ENCODE measurements around the gene PTPRR.

Gene PTPRR

GRCh38 chr12:70733385-70733784, 187.2 kb downstream of the PTPRR start:
- Histone ChIP-seq H2BK5ac (ENCODE audit: low read depth, low read length, poor library complexity) (no peak overlapping the region), H2AK5ac (ENCODE audit: low read length) (no peak overlapping the region), H4K12ac (ENCODE audit: low read depth, low read length) (no peak overlapping the region), H3K36me3 (ENCODE audit: control insufficient read depth in 1 of 2, insufficient read depth in 2 of 2, low read length in 2 of 2) (peaks cover 0 to 4% of the 10 kb centered on the region in 2 experiments), H3K4me3 (ENCODE audit: low read depth, low read length) (no peak overlapping the region), H3K4ac (ENCODE audit: low read depth, low read length) (no peak overlapping the region), H3K4me2 (ENCODE audit: low read length) (no peak overlapping the region), H3K79me1 (ENCODE audit: low read length) (peaks cover 7% of the 10 kb centered on the region), H4K91ac (ENCODE audit: low read depth, low read length) (no peak overlapping the region), H3K27ac (ENCODE audit: low read depth, low read length) (no peak overlapping the region), H2BK12ac (ENCODE audit: low read length) (no peak overlapping the region), H3K4me1 (ENCODE audit: control insufficient read depth in 1 of 2, insufficient read depth in 2 of 2, low read length in 2 of 2) (no peaks in the 10 kb centered on the region), H3K27me3 (ENCODE audit: insufficient read depth, low read length) (no peaks in the 10 kb centered on the region), H3K79me2 (ENCODE audit: control insufficient read depth, insufficient read depth, low read length, poor library complexity) (no peaks in the 10 kb centered on the region), H2AFZ (ENCODE audit: insufficient read depth, low read length, poor library complexity) (no peak overlapping the region), H3K9me3 (ENCODE audit: insufficient read depth, low read depth, low read length) (peaks cover 5% of the 10 kb centered on the region), H2BK120ac (ENCODE audit: insufficient read depth, low read length, poor library complexity) (no peak overlapping the region), H4K8ac (ENCODE audit: low read depth, low read length) (no peak overlapping the region), H3K23ac (ENCODE audit: low read length) (no peak overlapping the region), H3K9ac (ENCODE audit: low read length) (no peak overlapping the region), H3K14ac (ENCODE audit: low read length) (no peak overlapping the region), H3K18ac (ENCODE audit: low read length) (no peak overlapping the region)
- DNase-seq, result peak; percentile 34 to 86
- no CpG with 5 or more reads among the region's 4 CpGs for WGBS (ENCODE audit: extremely low coverage, insufficient coverage, insufficient read length)

DNA sequence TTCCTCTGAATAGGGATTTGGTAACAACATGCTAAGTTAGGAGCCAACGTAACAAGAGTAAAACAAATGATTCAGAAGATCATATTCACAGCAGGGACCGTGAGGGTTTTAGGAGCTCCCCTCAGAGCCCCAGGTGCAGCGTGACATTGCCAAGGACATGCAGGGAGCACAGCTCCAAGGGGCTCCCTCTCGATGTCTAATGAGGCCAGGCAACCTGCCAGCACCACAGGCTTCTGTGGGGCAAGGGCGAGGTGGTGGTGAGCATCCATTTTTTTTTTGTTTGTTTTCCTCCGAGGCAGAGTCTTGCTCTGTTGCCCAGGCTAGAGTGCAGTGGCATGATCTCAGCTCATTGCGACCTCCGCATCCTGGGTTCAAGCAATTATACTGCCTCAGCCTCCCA, 188.3 kb downstream of the PTPRR start:
- no peak overlapping the region for H3K4ac ChIP-seq (ENCODE audit: low read depth, low read length)
- H3K18ac ChIP-seq (ENCODE audit: low read length), result no peak overlapping the region
- no peak overlapping the region for H2AK5ac ChIP-seq (ENCODE audit: low read length)
- H4K91ac ChIP-seq (ENCODE audit: low read depth, low read length), result no peak overlapping the region
- H3K36me3 ChIP-seq (ENCODE audit: control insufficient read depth in 1 of 2, insufficient read depth in 2 of 2, low read length in 2 of 2), result peaks cover 0 to 4% of the 10 kb centered on the region in 2 experiments
- no peak overlapping the region for H3K23ac ChIP-seq (ENCODE audit: low read length)
- no peaks in the 10 kb centered on the region for H3K27me3 ChIP-seq (ENCODE audit: insufficient read depth, low read length)
- H3K4me1 ChIP-seq (ENCODE audit: control insufficient read depth in 1 of 2, insufficient read depth in 2 of 2, low read length in 2 of 2), result no peaks in the 10 kb centered on the region
- H3K9ac ChIP-seq (ENCODE audit: low read length), result no peak overlapping the region
- peaks cover 5% of the 10 kb centered on the region for H3K9me3 ChIP-seq (ENCODE audit: insufficient read depth, low read depth, low read length)
- no peak overlapping the region for H2BK12ac ChIP-seq (ENCODE audit: low read length)
- no peak overlapping the region for H3K4me3 ChIP-seq (ENCODE audit: low read depth, low read length)
- no peak overlapping the region for H3K4me2 ChIP-seq (ENCODE audit: low read length)
- H3K79me1 ChIP-seq (ENCODE audit: low read length), result peaks cover 5% of the 10 kb centered on the region
- WGBS (ENCODE audit: extremely low coverage, insufficient coverage, insufficient read length), result no CpG with 5 or more reads among the region's 8 CpGs
- H3K27ac ChIP-seq (ENCODE audit: low read depth, low read length), result no peak overlapping the region
- H3K79me2 ChIP-seq (ENCODE audit: control insufficient read depth, insufficient read depth, low read length, poor library complexity), result no peaks in the 10 kb centered on the region
- no peak overlapping the region for H4K8ac ChIP-seq (ENCODE audit: low read depth, low read length)
- no peak overlapping the region for H2BK120ac ChIP-seq (ENCODE audit: insufficient read depth, low read length, poor library complexity)
- no peak overlapping the region for H3K14ac ChIP-seq (ENCODE audit: low read length)
- no peak overlapping the region for H2BK5ac ChIP-seq (ENCODE audit: low read depth, low read length, poor library complexity)
- H2AFZ ChIP-seq (ENCODE audit: insufficient read depth, low read length, poor library complexity), result no peak overlapping the region
- DNase-seq, result no peak
- H4K12ac ChIP-seq (ENCODE audit: low read depth, low read length), result no peak overlapping the region

- H3K36me3 ChIP-seq (ENCODE audit: control insufficient read depth in 1 of 2, insufficient read depth in 2 of 2, low read length in 2 of 2), result peaks cover 0 to 1% of the 10 kb centered on the region in 2 experiments
Measured at GRCh38 chr12:70730675-70731180, 189.8 kb downstream of the PTPRR start.

DNA sequence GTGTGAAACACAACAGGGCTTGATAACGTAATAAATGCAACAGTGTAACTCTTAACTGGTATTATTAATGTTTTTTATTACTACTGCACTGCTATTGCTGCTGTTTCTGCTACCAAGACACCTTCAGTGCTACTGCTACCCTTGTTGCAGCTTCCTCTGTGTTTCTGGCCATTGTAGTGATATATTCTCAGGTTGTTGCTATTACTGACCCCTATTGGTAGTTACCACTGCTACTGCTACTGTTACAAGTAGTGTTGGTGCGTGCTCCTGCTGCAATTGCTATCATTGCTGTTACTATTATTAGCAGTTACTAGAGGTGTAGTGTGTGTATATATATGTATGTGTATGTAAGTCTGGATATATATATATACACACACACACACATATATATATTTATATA, 196.1 kb downstream of the PTPRR start:
- Histone ChIP-seq H4K91ac (ENCODE audit: low read depth, low read length) (no peak overlapping the region), H3K27me3 (ENCODE audit: insufficient read depth, low read length) (no peaks in the 10 kb centered on the region), H3K79me2 (ENCODE audit: control insufficient read depth, insufficient read depth, low read length, poor library complexity) (no peaks in the 10 kb centered on the region), H3K18ac (ENCODE audit: low read length) (no peak overlapping the region), H3K4me3 (ENCODE audit: low read depth, low read length) (no peak overlapping the region), H2BK12ac (ENCODE audit: low read length) (no peak overlapping the region), H3K4me2 (ENCODE audit: low read length) (no peak overlapping the region), H4K8ac (ENCODE audit: low read depth, low read length) (no peak overlapping the region), H3K79me1 (ENCODE audit: low read length) (no peaks in the 10 kb centered on the region), H3K9me3 (ENCODE audit: insufficient read depth, low read depth, low read length) (no peaks in the 10 kb centered on the region), H3K23ac (ENCODE audit: low read length) (no peak overlapping the region), H3K36me3 (ENCODE audit: control insufficient read depth in 1 of 2, insufficient read depth in 2 of 2, low read length in 2 of 2) (no peaks in the 10 kb centered on the region), H3K9ac (ENCODE audit: low read length) (no peak overlapping the region), H3K4me1 (ENCODE audit: control insufficient read depth in 1 of 2, insufficient read depth in 2 of 2, low read length in 2 of 2) (no peaks in the 10 kb centered on the region), H3K4ac (ENCODE audit: low read depth, low read length) (no peak overlapping the region), H2AK5ac (ENCODE audit: low read length) (no peak overlapping the region), H2BK5ac (ENCODE audit: low read depth, low read length, poor library complexity) (no peak overlapping the region), H2BK120ac (ENCODE audit: insufficient read depth, low read length, poor library complexity) (no peak overlapping the region), H4K12ac (ENCODE audit: low read depth, low read length) (no peak overlapping the region), H3K14ac (ENCODE audit: low read length) (no peak overlapping the region), H2AFZ (ENCODE audit: insufficient read depth, low read length, poor library complexity) (no peak overlapping the region), H3K27ac (ENCODE audit: low read depth, low read length) (no peak overlapping the region)
- no CpG with 5 or more reads among the region's 2 CpGs for WGBS (ENCODE audit: extremely low coverage, insufficient coverage, insufficient read length)
- peak in 1 of 2 donors; percentile 35 for DNase-seq

More at GRCh38 chr12:70730675-70731180, 189.8 kb downstream of the PTPRR start:
- Histone ChIP-seq H2BK120ac (ENCODE audit: insufficient read depth, low read length, poor library complexity) (no peak overlapping the region), H4K12ac (ENCODE audit: low read depth, low read length) (no peak overlapping the region), H2AK5ac (ENCODE audit: low read length) (no peak overlapping the region), H3K23ac (ENCODE audit: low read length) (no peak overlapping the region), H3K14ac (ENCODE audit: low read length) (no peak overlapping the region), H2BK5ac (ENCODE audit: low read depth, low read length, poor library complexity) (no peak overlapping the region), H3K79me1 (ENCODE audit: low read length) (peaks cover 2% of the 10 kb centered on the region), H2BK12ac (ENCODE audit: low read length) (no peak overlapping the region), H4K8ac (ENCODE audit: low read depth, low read length) (no peak overlapping the region), H2AFZ (ENCODE audit: insufficient read depth, low read length, poor library complexity) (no peak overlapping the region), H3K4me3 (ENCODE audit: low read depth, low read length) (no peak overlapping the region), H3K27me3 (ENCODE audit: insufficient read depth, low read length) (no peaks in the 10 kb centered on the region), H3K4me1 (ENCODE audit: control insufficient read depth in 1 of 2, insufficient read depth in 2 of 2, low read length in 2 of 2) (no peaks in the 10 kb centered on the region), H3K4ac (ENCODE audit: low read depth, low read length) (no peak overlapping the region), H3K79me2 (ENCODE audit: control insufficient read depth, insufficient read depth, low read length, poor library complexity) (no peaks in the 10 kb centered on the region), H3K4me2 (ENCODE audit: low read length) (no peak overlapping the region), H3K9ac (ENCODE audit: low read length) (no peak overlapping the region), H3K9me3 (ENCODE audit: insufficient read depth, low read depth, low read length) (peaks cover 1% of the 10 kb centered on the region), H3K27ac (ENCODE audit: low read depth, low read length) (no peak overlapping the region), H3K18ac (ENCODE audit: low read length) (no peak overlapping the region), H4K91ac (ENCODE audit: low read depth, low read length) (no peak overlapping the region)
- no CpG with 5 or more reads among the region's 2 CpGs for WGBS (ENCODE audit: extremely low coverage, insufficient coverage, insufficient read length)
- no peak for DNase-seq
